ENCODE measurements around the gene ADARB1. TPM values are rescaled to one million over a fixed set of nuclear protein-coding genes. Genes with fewer than 3 reads are reported as not detected.

The ADARB1 gene
- total and polyA plus RNA-seq, 8 donors: 3.2 to 33.9 (median 9.4) TPM

DNA sequence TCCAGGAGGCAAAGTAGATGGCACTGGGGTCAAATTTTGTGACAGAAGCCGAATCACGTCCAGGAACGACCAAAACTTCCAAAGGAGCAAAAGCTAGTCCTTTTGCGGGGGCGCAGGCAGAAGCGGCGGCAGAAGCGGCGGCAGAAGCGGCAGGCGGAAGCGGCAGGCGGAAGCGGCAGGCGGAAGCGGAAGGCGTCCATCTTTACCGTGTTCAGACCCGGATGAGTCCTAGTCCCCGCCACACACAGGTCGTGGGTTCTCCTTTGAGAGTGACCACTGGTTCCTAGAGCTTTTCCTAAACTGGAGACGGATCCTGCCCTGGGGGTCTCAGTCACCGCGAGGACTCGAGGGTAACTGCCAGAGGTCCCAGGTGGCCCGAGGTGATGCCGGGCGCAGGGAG lies 159.7 kb downstream of the ADARB1 start:
- Histone ChIP-seq H3K27me3 (peaks cover 0 to 36% (median 21%) of the 10 kb centered on the region in 3 donors), H3K4me3 (peak overlapping the region in 1 of 4 donors; percentile 11), H3K36me3 (no peaks in the 10 kb centered on the region), H3K9me3 (no peaks in the 10 kb centered on the region), H3K27ac (no peak overlapping the region), H3K4me1 (no peaks in the 10 kb centered on the region)
- intact Hi-C loops (cut with DNase I; ENCODE audit: low total_unique reads): no loop called here
- DNase-seq: no peak
- TF ChIP-seq POLR2A (IDR thresholded peaks at IDR 0.05) (no peak), CTCF (IDR thresholded peaks at IDR 0.05) (no peak), POLR2AphosphoS5 (IDR thresholded peaks at IDR 0.05) (no peak), EP300 (IDR thresholded peaks at IDR 0.05) (no peak)
- 75 to 87% (median 84%) methylated on average over 26 to 28 of the region's 28 CpGs for WGBS, 5 donors

- Histone ChIP-seq H3K27ac (no peak overlapping the region), H3K4me1 (no peaks in the 10 kb centered on the region), H3K36me3 (no peaks in the 10 kb centered on the region), H3K9me3 (no peaks in the 10 kb centered on the region), H3K27me3 (peaks cover 0 to 36% (median 21%) of the 10 kb centered on the region in 3 donors), H3K4me3 (no peak overlapping the region)
- 53 to 70% (median 62%) methylated on average over 8 of the region's 8 CpGs for WGBS, 5 donors
- TF ChIP-seq EP300 (IDR thresholded peaks at IDR 0.05) (no peak), POLR2A (IDR thresholded peaks at IDR 0.05) (no peak), CTCF (IDR thresholded peaks at IDR 0.05) (no peak), POLR2AphosphoS5 (IDR thresholded peaks at IDR 0.05) (no peak)
- intact Hi-C loops (cut with DNase I; ENCODE audit: low total_unique reads): no loop called here
- no peak for DNase-seq
Measured at GRCh38 chr21:45234965-45235364, 160.6 kb downstream of the ADARB1 start.

DNA sequence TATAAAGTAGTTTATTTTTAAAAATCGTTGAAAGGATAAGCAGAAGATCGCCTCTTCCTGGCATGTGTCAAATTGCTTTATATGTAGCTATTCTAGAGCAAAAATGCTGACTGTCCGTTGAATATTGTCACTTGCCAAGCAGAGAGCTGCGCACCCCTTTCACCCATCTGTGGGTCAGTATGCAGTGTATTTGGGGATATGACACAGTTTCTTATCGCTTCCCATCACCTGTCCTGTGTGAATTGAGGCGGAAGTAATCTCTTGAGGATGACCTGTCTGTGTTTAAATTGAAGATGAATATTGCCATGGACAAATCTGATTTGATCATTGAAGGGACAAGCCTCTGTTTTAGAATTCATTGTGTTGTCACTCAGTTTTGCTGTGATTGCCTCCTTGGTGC lies 161.1 kb downstream of the ADARB1 start:
- WGBS, 5 donors: 73 to 78% (median 77%) methylated on average over 6 of the region's 6 CpGs
- DNase-seq: no peak
- no peaks in the 10 kb centered on the region for H3K4me1 ChIP-seq
- no peak overlapping the region for H3K4me3 ChIP-seq
- H3K36me3 ChIP-seq: no peaks in the 10 kb centered on the region
- peaks cover 0 to 36% (median 21%) of the 10 kb centered on the region in 3 donors for H3K27me3 ChIP-seq
- intact Hi-C loops (cut with DNase I; ENCODE audit: low total_unique reads): no loop called here
- no peak overlapping the region for H3K27ac ChIP-seq
- no peaks in the 10 kb centered on the region for H3K9me3 ChIP-seq
- TF ChIP-seq CTCF (IDR thresholded peaks at IDR 0.05): no peak
- TF ChIP-seq EP300 (IDR thresholded peaks at IDR 0.05): no peak
- no peak for TF ChIP-seq POLR2A (IDR thresholded peaks at IDR 0.05)
- TF ChIP-seq POLR2AphosphoS5 (IDR thresholded peaks at IDR 0.05): no peak

DNA sequence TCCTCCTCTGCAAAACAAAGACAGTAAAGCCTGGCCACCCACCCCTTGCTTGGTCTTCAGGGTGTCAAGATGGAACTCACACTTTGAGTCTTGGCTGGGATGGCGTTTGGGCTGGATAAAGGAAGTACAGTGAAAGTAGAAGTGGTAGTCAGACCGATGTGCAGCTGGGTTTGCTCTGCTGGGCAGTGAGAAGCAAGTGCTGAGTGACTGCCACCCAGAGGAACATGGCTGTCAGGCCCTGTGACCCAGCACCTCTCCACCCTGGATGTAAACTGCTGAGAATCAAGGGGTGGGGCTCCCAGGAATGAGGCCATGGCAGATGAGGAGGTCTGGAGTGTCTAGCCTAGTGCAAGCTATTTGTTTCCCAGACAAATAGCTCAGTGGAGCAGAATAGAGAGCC lies 162.1 kb downstream of the ADARB1 start:
- H3K27me3 ChIP-seq: peaks cover 0 to 38% (median 21%) of the 10 kb centered on the region in 3 donors
- TF ChIP-seq EP300 (IDR thresholded peaks at IDR 0.05) (no peak), POLR2AphosphoS5 (IDR thresholded peaks at IDR 0.05) (no peak), CTCF (IDR thresholded peaks at IDR 0.05) (no peak), POLR2A (IDR thresholded peaks at IDR 0.05) (no peak)
- H3K4me1 ChIP-seq: no peaks in the 10 kb centered on the region
- H3K4me3 ChIP-seq: no peak overlapping the region
- DNase-seq: no peak
- H3K36me3 ChIP-seq: no peaks in the 10 kb centered on the region
- no peak overlapping the region for H3K27ac ChIP-seq
- intact Hi-C loops (cut with DNase I; ENCODE audit: low total_unique reads): no loop called here
- 39 to 71% (median 55%) methylated on average over 2 of the region's 2 CpGs for WGBS, 5 donors
- peaks cover 0 to 8% (median 6%) of the 10 kb centered on the region in 4 donors for H3K9me3 ChIP-seq

Data from stomach (tissue), 9 donors.